ENCODE results near the gene OTOGL.
"Not testable (repeated sequence)": the region's sequence is repeated elsewhere in the genome, so short reads cannot be mapped to it uniquely, and the experiment has no call there.

OTOGL gene

GRCh38 chr12:80226576-80226975 lies 127.2 kb downstream of the OTOGL start:
- DNase-seq (ENCODE audit: low spot score), result no peak

GRCh38 chr12:80227904-80228303 lies 128.6 kb downstream of the OTOGL start:
- not testable (repeated sequence) for DNase-seq (ENCODE audit: low spot score)

GRCh38 chr12:80230068-80230467 lies 130.7 kb downstream of the OTOGL start:
- DNase-seq (ENCODE audit: low spot score), result no peak

GRCh38 chr12:80232837-80233236 lies 133.5 kb downstream of the OTOGL start:
- DNase-seq (ENCODE audit: low spot score), result no peak

GRCh38 chr12:80233926-80234325 lies 134.6 kb downstream of the OTOGL start:
- no peak for DNase-seq (ENCODE audit: low spot score)

- no peak for DNase-seq (ENCODE audit: low spot score)
These were observed 135.3 kb downstream of the OTOGL start for GRCh38 chr12:80234667-80235066.

GRCh38 chr12:80235944-80236343 lies 136.6 kb downstream of the OTOGL start:
- no peak for DNase-seq (ENCODE audit: low spot score)

- DNase-seq (ENCODE audit: low spot score), result no peak
These were observed 140.5 kb downstream of the OTOGL start for GRCh38 chr12:80239867-80240266.

- no peak for DNase-seq (ENCODE audit: low spot score)
These were observed 142.4 kb downstream of the OTOGL start for GRCh38 chr12:80241576-80242273.

GRCh38 chr12:80242321-80242720 lies 143.0 kb downstream of the OTOGL start:
- no peak for DNase-seq (ENCODE audit: low spot score)

GRCh38 chr12:80249581-80249980 lies 150.2 kb downstream of the OTOGL start:
- not testable (repeated sequence) for DNase-seq (ENCODE audit: low spot score)

- no peak for DNase-seq (ENCODE audit: low spot score)
These were observed 158.6 kb downstream of the OTOGL start for GRCh38 chr12:80257920-80258319.

- DNase-seq (ENCODE audit: low spot score), result no peak
These were observed 160.9 kb downstream of the OTOGL start for GRCh38 chr12:80260269-80260668.

GRCh38 chr12:80261403-80261802 lies 162.1 kb downstream of the OTOGL start:
- DNase-seq (ENCODE audit: low spot score), result no peak

- no peak for DNase-seq (ENCODE audit: low spot score)
These were observed 163.0 kb downstream of the OTOGL start for GRCh38 chr12:80262346-80262745.

- DNase-seq (ENCODE audit: low spot score), result no peak
These were observed 163.4 kb downstream of the OTOGL start for GRCh38 chr12:80262771-80263170.

GRCh38 chr12:80264386-80264785 lies 165.0 kb downstream of the OTOGL start:
- no peak for DNase-seq (ENCODE audit: low spot score)

- DNase-seq (ENCODE audit: low spot score), result no peak
These were observed 165.6 kb downstream of the OTOGL start for GRCh38 chr12:80264891-80265290.

- DNase-seq (ENCODE audit: low spot score), result no peak
These were observed 169.8 kb downstream of the OTOGL start for GRCh38 chr12:80268924-80269749.

GRCh38 chr12:80269803-80270552 lies 170.6 kb downstream of the OTOGL start:
- DNase-seq (ENCODE audit: low spot score), result peak; percentile 27

- DNase-seq (ENCODE audit: low spot score), result no peak
These were observed 172.4 kb downstream of the OTOGL start for GRCh38 chr12:80271780-80272179.

GRCh38 chr12:80272387-80272915 lies 173.1 kb downstream of the OTOGL start:
- DNase-seq (ENCODE audit: low spot score), result no peak
